ENCODE results near the gene PDE8A.

PDE8A gene

GRCh38 chr15:85124173-85124572 lies 142.5 kb downstream of the PDE8A start:
- Mint-ChIP-seq H3K27ac (ENCODE audit: low read depth) (no peak overlapping the region), H3K36me3 (ENCODE audit: insufficient read depth) (peaks cover 4% of the 10 kb centered on the region), H3K27me3 (no peaks in the 10 kb centered on the region), H3K4me1 (no peaks in the 10 kb centered on the region), H3K4me3 (no peak overlapping the region), H3K9me3 (no peaks in the 10 kb centered on the region)
- DNase-seq (ENCODE audit: low spot score in 2 of 2) (no peak), ATAC-seq (replicated peaks; ENCODE audit: extremely low read depth, poor library complexity, severe bottlenecking) (no peak)

DNA sequence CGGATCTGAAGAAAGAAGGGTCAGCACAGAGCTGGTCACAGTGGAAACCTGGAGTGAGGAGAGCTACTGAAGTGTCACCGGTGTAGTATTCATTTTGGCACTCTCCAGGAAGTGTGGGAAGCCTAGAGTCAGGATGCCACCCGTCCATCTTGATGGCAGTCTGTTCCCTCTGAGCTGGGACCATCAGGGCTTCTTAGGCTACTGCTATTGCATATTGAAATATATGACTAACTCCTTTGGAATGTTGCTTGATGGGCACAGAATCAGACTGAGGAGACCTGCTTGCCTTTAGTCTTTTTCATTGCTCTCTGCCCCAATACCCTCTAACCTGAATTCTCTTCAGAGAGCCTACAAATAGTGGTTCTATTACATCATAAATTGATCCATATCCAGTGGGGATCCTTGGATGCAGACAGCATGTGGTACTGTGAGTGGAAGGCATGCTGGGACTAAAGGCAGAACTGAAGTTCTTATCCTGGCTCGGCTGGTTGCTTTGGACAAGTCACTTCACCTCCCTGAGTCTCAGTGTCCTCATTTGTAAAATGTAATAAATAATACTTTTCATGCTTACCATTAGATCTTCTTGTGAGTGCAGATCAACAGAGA lies 143.5 kb downstream of the PDE8A start:
- H3K4me3 Mint-ChIP-seq = no peak overlapping the region
- H3K9me3 Mint-ChIP-seq = no peaks in the 10 kb centered on the region
- H3K27ac Mint-ChIP-seq (ENCODE audit: low read depth) = no peak overlapping the region
- ATAC-seq (replicated peaks; ENCODE audit: extremely low read depth, poor library complexity, severe bottlenecking) (no peak), DNase-seq (ENCODE audit: low spot score in 2 of 2) (no peak)
- H3K27me3 Mint-ChIP-seq = no peaks in the 10 kb centered on the region
- peaks cover 3% of the 10 kb centered on the region for H3K36me3 Mint-ChIP-seq (ENCODE audit: insufficient read depth)
- H3K4me1 Mint-ChIP-seq = no peaks in the 10 kb centered on the region

GRCh38 chr15:85128621-85129020 lies 147.0 kb downstream of the PDE8A start:
- no peaks in the 10 kb centered on the region for H3K4me1 Mint-ChIP-seq
- DNase-seq (ENCODE audit: low spot score in 2 of 2) (no peak), ATAC-seq (replicated peaks; ENCODE audit: extremely low read depth, poor library complexity, severe bottlenecking) (no peak)
- H3K4me3 Mint-ChIP-seq = no peak overlapping the region
- H3K36me3 Mint-ChIP-seq (ENCODE audit: insufficient read depth) = peaks cover 4% of the 10 kb centered on the region
- H3K27ac Mint-ChIP-seq (ENCODE audit: low read depth) = no peak overlapping the region
- H3K9me3 Mint-ChIP-seq = no peaks in the 10 kb centered on the region
- no peaks in the 10 kb centered on the region for H3K27me3 Mint-ChIP-seq

DNA sequence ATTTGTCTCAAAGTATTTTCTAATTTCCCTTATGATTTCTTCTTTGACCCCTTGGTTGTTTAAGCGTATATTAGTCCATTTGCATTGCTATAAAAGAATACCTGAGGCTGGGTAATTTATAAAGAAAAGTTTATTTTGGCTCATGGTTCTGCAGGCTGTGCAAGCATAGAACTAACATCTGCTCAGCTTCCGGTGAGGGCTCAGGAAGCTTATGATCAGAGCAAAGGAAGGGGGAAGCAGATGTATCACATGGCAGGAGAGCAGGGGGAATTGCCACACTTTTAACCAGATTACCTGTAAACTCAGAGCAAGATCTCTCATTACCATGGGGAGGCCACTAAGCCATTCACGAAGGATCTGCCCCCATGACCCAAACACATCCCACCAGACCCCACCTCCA lies 148.2 kb downstream of the PDE8A start:
- Mint-ChIP-seq H3K27me3 (no peaks in the 10 kb centered on the region), H3K4me3 (no peak overlapping the region), H3K27ac (ENCODE audit: low read depth) (no peak overlapping the region), H3K36me3 (ENCODE audit: insufficient read depth) (peaks cover 5% of the 10 kb centered on the region), H3K9me3 (no peaks in the 10 kb centered on the region), H3K4me1 (no peaks in the 10 kb centered on the region)
- ATAC-seq (replicated peaks; ENCODE audit: extremely low read depth, poor library complexity, severe bottlenecking) (no peak), DNase-seq (ENCODE audit: low spot score in 2 of 2) (no peak)

DNA sequence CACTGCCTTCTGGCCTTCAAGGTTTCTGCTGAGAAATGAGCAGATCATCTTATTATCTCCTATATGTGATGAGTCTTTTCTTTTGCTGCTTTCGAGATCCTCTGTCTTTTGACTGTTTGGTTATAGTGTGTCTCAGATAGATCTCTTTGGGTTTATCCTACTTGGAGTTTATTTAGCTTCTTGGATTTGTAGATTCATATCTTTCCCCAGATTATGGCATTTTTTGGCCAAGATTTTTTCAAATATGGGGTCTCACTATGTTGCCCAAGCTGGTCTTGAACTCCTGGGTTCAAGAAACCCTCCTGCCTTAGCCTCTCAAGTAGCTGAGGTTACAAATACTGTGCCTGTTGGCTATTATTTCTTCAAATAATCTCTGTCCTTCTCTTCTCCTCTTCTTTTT lies 150.3 kb downstream of the PDE8A start:
- H3K9me3 Mint-ChIP-seq = no peaks in the 10 kb centered on the region
- H3K27me3 Mint-ChIP-seq = no peaks in the 10 kb centered on the region
- peaks cover 2% of the 10 kb centered on the region for H3K36me3 Mint-ChIP-seq (ENCODE audit: insufficient read depth)
- H3K27ac Mint-ChIP-seq (ENCODE audit: low read depth) = no peak overlapping the region
- H3K4me3 Mint-ChIP-seq = no peak overlapping the region
- DNase-seq (ENCODE audit: low spot score in 2 of 2) (no peak), ATAC-seq (replicated peaks; ENCODE audit: extremely low read depth, poor library complexity, severe bottlenecking) (no peak)
- H3K4me1 Mint-ChIP-seq = no peaks in the 10 kb centered on the region

- no peaks in the 10 kb centered on the region for H3K9me3 Mint-ChIP-seq
- no peak for ATAC-seq (replicated peaks; ENCODE audit: extremely low read depth, poor library complexity, severe bottlenecking)
- no peak for DNase-seq (ENCODE audit: low spot score in 2 of 2)
- no peak overlapping the region for H3K4me3 Mint-ChIP-seq
- H3K36me3 Mint-ChIP-seq (ENCODE audit: insufficient read depth) = peaks cover 6% of the 10 kb centered on the region
- no peak overlapping the region for H3K27ac Mint-ChIP-seq (ENCODE audit: low read depth)
- no peaks in the 10 kb centered on the region for H3K27me3 Mint-ChIP-seq
- H3K4me1 Mint-ChIP-seq = no peaks in the 10 kb centered on the region
Observed at GRCh38 chr15:85133709-85134108, 152.1 kb downstream of the PDE8A start.

- DNase-seq (ENCODE audit: low spot score in 2 of 2) (no peak), ATAC-seq (replicated peaks; ENCODE audit: extremely low read depth, poor library complexity, severe bottlenecking) (no peak)
- peaks cover 13% of the 10 kb centered on the region for H3K36me3 Mint-ChIP-seq (ENCODE audit: insufficient read depth)
- H3K4me3 Mint-ChIP-seq = no peak overlapping the region
- H3K27me3 Mint-ChIP-seq = no peaks in the 10 kb centered on the region
- no peaks in the 10 kb centered on the region for H3K4me1 Mint-ChIP-seq
- no peak overlapping the region for H3K27ac Mint-ChIP-seq (ENCODE audit: low read depth)
- no peaks in the 10 kb centered on the region for H3K9me3 Mint-ChIP-seq
Observed at GRCh38 chr15:85137489-85138168, 156.0 kb downstream of the PDE8A start.

- Mint-ChIP-seq H3K9me3 (no peaks in the 10 kb centered on the region), H3K4me3 (no peak overlapping the region), H3K36me3 (ENCODE audit: insufficient read depth) (peaks cover 10% of the 10 kb centered on the region), H3K27ac (ENCODE audit: low read depth) (no peak overlapping the region), H3K27me3 (no peaks in the 10 kb centered on the region), H3K4me1 (no peaks in the 10 kb centered on the region)
- DNase-seq (ENCODE audit: low spot score in 2 of 2) (no peak), ATAC-seq (replicated peaks; ENCODE audit: extremely low read depth, poor library complexity, severe bottlenecking) (no peak)
Observed at GRCh38 chr15:85139391-85139790, 157.7 kb downstream of the PDE8A start.

- ATAC-seq (replicated peaks; ENCODE audit: extremely low read depth, poor library complexity, severe bottlenecking) = no peak
- no peak overlapping the region for H3K4me3 Mint-ChIP-seq
- peaks cover 10% of the 10 kb centered on the region for H3K36me3 Mint-ChIP-seq (ENCODE audit: insufficient read depth)
- H3K4me1 Mint-ChIP-seq = no peaks in the 10 kb centered on the region
- no peak overlapping the region for H3K27ac Mint-ChIP-seq (ENCODE audit: low read depth)
- H3K9me3 Mint-ChIP-seq = no peaks in the 10 kb centered on the region
- no peak for DNase-seq (ENCODE audit: low spot score in 2 of 2)
- no peaks in the 10 kb centered on the region for H3K27me3 Mint-ChIP-seq
Observed at GRCh38 chr15:85141726-85142125, 160.1 kb downstream of the PDE8A start.

DNA sequence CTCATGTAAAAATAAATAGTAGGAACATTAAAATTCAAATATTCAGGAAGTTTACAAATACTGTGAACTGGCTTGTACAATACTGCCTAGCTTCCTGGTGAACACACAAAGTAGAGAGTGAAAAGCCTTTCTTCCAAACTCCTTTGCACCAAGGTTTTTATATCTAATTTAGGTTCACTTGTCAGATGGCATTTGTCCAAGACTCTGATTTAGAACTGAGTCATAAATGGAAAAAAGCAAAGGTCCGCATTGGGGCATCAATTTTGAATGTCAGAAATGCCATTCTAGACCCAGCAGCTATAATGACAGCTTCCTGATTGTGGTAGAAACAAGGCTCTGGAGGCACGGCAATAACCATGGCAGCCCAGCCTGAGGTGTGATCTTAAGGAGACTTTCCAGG lies 160.7 kb downstream of the PDE8A start:
- ATAC-seq (replicated peaks; ENCODE audit: extremely low read depth, poor library complexity, severe bottlenecking) (no peak), DNase-seq (ENCODE audit: low spot score in 2 of 2) (no peak)
- Mint-ChIP-seq H3K4me1 (no peaks in the 10 kb centered on the region), H3K9me3 (no peaks in the 10 kb centered on the region), H3K27me3 (no peaks in the 10 kb centered on the region), H3K4me3 (no peak overlapping the region), H3K27ac (ENCODE audit: low read depth) (no peak overlapping the region), H3K36me3 (ENCODE audit: insufficient read depth) (peaks cover 8% of the 10 kb centered on the region)

DNA sequence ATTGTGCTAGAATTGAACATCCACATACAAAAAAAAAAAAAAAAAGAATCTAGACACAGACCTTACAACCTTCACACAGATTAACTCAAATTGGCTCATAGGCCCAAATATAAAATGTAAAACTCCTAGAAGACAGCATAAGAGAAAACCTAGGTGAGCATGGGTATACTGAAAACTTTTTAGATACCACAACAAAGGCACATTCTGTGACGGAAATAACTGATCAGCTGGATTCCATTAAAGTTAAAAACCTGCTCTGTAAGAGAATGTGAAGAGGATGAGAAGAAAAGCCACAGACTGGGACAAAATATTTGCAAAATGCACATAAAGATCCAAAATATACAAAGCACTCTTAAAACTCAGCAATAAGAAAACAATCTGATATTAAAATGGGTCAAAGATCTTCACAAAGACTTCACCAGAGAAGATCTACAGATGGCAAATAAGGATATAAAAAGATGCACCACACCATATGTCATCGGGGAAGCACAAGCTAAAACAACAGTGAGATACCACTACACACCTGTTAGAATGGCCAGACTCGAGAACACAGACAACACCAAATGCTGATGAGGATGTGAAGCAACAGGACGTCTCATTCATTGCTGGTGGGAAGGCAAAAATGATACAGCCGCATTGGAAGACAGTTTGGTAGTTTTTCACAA lies 167.9 kb downstream of the PDE8A start:
- ATAC-seq (replicated peaks; ENCODE audit: extremely low read depth, poor library complexity, severe bottlenecking) (no peak), DNase-seq (ENCODE audit: low spot score in 2 of 2) (no peak)
- H3K4me3 Mint-ChIP-seq = no peak overlapping the region
- no peak overlapping the region for H3K27ac Mint-ChIP-seq (ENCODE audit: low read depth)
- H3K36me3 Mint-ChIP-seq (ENCODE audit: insufficient read depth) = no peaks in the 10 kb centered on the region
- H3K9me3 Mint-ChIP-seq = peaks cover 9% of the 10 kb centered on the region
- H3K27me3 Mint-ChIP-seq = peaks cover 30% of the 10 kb centered on the region
- H3K4me1 Mint-ChIP-seq = no peaks in the 10 kb centered on the region

- H3K27ac Mint-ChIP-seq (ENCODE audit: low read depth) = no peak overlapping the region
- no peak overlapping the region for H3K4me3 Mint-ChIP-seq
- no peaks in the 10 kb centered on the region for H3K36me3 Mint-ChIP-seq (ENCODE audit: insufficient read depth)
- DNase-seq (ENCODE audit: low spot score in 2 of 2) (no peak), ATAC-seq (replicated peaks; ENCODE audit: extremely low read depth, poor library complexity, severe bottlenecking) (no peak)
- H3K9me3 Mint-ChIP-seq = peaks cover 9% of the 10 kb centered on the region
- peaks cover 30% of the 10 kb centered on the region for H3K27me3 Mint-ChIP-seq
- H3K4me1 Mint-ChIP-seq = no peaks in the 10 kb centered on the region
Observed at GRCh38 chr15:85150130-85150480, 168.4 kb downstream of the PDE8A start.

- no peak for DNase-seq (ENCODE audit: low spot score in 2 of 2)
- no peak for ATAC-seq (replicated peaks; ENCODE audit: extremely low read depth, poor library complexity, severe bottlenecking)
- Mint-ChIP-seq H3K4me1 (no peaks in the 10 kb centered on the region), H3K27me3 (peaks cover 30% of the 10 kb centered on the region), H3K27ac (ENCODE audit: low read depth) (no peak overlapping the region), H3K9me3 (peaks cover 9% of the 10 kb centered on the region), H3K4me3 (no peak overlapping the region), H3K36me3 (ENCODE audit: insufficient read depth) (no peaks in the 10 kb centered on the region)
Observed at GRCh38 chr15:85151145-85151544, 169.5 kb downstream of the PDE8A start.

All from central memory CD8-positive, alpha-beta T cell (primary cell).